CD4-positive, alpha-beta T cell (primary cell): ENCODE results near the gene ADAMTS7. TPM values are rescaled to one million over a fixed set of nuclear protein-coding genes. Genes with fewer than 3 reads are reported as not detected.
"Not testable (repeated sequence)": the region's sequence is repeated elsewhere in the genome, so short reads cannot be mapped to it uniquely, and the experiment has no call there.

Source experiments
- ATAC-seq: fragments of 200-7000 bp; cut with Tn5 transposase; one replicate; pipeline ENCODE4 v1.10.0; 2022; ENCODE audit warnings: mild to moderate bottlenecking; ENCODE audit not compliant: poor library complexity
- CTCF ChIA-PET: fragments of 350-600 bp; sonication (Branson Sonifier 250); formaldehyde crosslinking; loops from one replicate; lab custom pipeline; 2021; ENCODE audit warnings: antibody characterized with exemption, inconsistent platforms; lab: Charles Lee
- POLR2A ChIA-PET: fragments of 350-600 bp; sonication (Branson Sonifier 250); formaldehyde crosslinking; loops from one replicate; lab custom pipeline; 2021; ENCODE audit warnings: antibody characterized with exemption, inconsistent platforms; lab: Charles Lee
- DNase-seq, 14 experiments: peaks; one replicate each; pipeline ENCODE4 v3.0.0-alpha.2; 2013 to 2020; ENCODE audit warnings: mixed read lengths in 2 of 14
- H3K27ac ChIP-seq, 2 donors: one replicate each; pipeline versions ENCODE4 v1.5.1 to v1.7.0; 2013; ENCODE audit warnings: low read length in 2 of 2, low read depth in 1 of 2, mild to moderate bottlenecking in 1 of 2
- H3K27me3 ChIP-seq, 2 experiments: 1 replicate in 1 of 2; 2 replicates in 1 of 2; pipeline versions ENCODE4 v1.6.1 to v1.7.0; 2013; ENCODE audit warnings: low read length in 2 of 2, control low read depth in 1 of 2, mild to moderate bottlenecking in 1 of 2, moderate library complexity in 1 of 2; ENCODE audit not compliant: insufficient read depth in 2 of 2, control insufficient read depth in 1 of 2
- H3K36me3 ChIP-seq: one replicate; pipeline ENCODE4 v1.6.1; 2013; ENCODE audit warnings: low read length, control low read depth; ENCODE audit not compliant: insufficient read depth
- H3K4me1 ChIP-seq: one replicate; pipeline ENCODE4 v1.6.1; 2013; ENCODE audit warnings: low read length, control low read depth; ENCODE audit not compliant: insufficient read depth
- H3K4me3 ChIP-seq: one replicate; pipeline ENCODE4 v1.5.1; 2013; ENCODE audit warnings: mild to moderate bottlenecking, low read length, moderate library complexity
- H3K9me3 ChIP-seq, 2 experiments: 1 replicate in 1 of 2; 2 replicates in 1 of 2; pipeline versions ENCODE4 v1.6.1 to v1.7.0; 2013; ENCODE audit warnings: low read length in 2 of 2, mild to moderate bottlenecking in 2 of 2, control low read depth in 1 of 2, moderate library complexity in 1 of 2; ENCODE audit not compliant: control insufficient read depth in 1 of 2, insufficient read depth in 1 of 2
- H3K27ac Mint-ChIP-seq: one replicate; pipeline ENCODE4 v1.8.0; 2020; ENCODE audit warnings: mixed read lengths
- H3K27me3 Mint-ChIP-seq: one replicate; pipeline ENCODE4 v1.8.0; 2021; ENCODE audit warnings: mixed read lengths
- H3K36me3 Mint-ChIP-seq: one replicate; pipeline ENCODE4 v1.8.0; 2021; ENCODE audit warnings: low read depth, mixed read lengths
- H3K4me1 Mint-ChIP-seq: one replicate; pipeline ENCODE4 v1.8.0; 2021; ENCODE audit warnings: low read depth, mixed read lengths
- H3K4me3 Mint-ChIP-seq: one replicate; pipeline ENCODE4 v1.8.0; 2020; ENCODE audit warnings: mild to moderate bottlenecking, mixed read lengths
- H3K9me3 Mint-ChIP-seq: one replicate; pipeline ENCODE4 v1.8.0; 2020; ENCODE audit warnings: mixed read lengths
- intact Hi-C, 2 experiments: fragments of 100-400 bp; cut with DNase I in 1 of 2; cut with micrococcal nuclease in 1 of 2; formaldehyde crosslinking; loops; one replicate each; pipeline versions ENCODE4 v1.15.1 to v1.9.0; 2023 to 2025; cut with DNase I, micrococcal nuclease
- total RNA-seq, 174 experiments: library from RNA in 2 of 174; stranded (reverse) in 2 of 174; gene quantifications; one replicate each; pipeline ENCODE4 v1.2.3 and lab custom pipeline; 2021 to 2026
- TF ChIP-seq, protein P1 (sequence below): fragments of 200-600 bp; IDR thresholded peaks from one replicate; pipeline ENCODE4 v1.8.0; 2022; ENCODE audit warnings: antibody characterized with exemption, mild to moderate bottlenecking

Gene ADAMTS7
- total RNA-seq, 2 experiments from 2014 or later: 0.11 to 0.30 TPM

DNA sequence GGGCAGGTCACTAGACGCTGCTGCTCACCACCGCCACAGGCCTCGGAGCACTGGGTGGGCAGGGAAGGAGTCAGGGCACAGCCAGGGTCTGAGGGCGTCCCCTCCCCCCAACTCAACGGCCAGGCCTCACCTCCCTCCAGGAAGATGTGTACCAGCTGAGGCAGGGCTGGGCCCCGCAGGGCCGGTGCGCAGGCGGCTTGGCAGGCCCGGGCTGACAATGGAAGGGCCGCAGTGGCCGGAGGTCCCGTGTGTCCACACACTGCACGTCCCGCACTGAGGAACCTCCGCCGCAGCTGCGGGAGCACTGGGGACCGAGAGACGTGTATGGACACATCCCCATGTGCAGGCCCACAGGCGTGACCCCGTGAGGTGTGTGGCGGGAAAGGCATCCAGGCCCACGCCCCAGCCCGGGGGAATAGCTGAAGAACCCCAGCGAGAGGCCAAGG is 47.4 kb downstream of the ADAMTS7 start:
- POLR2A ChIA-PET: no interaction called here
- Histone ChIP-seq H3K36me3 (no peaks in the 10 kb centered on the region), H3K27ac (no peak overlapping the region), H3K4me3 (no peak overlapping the region), H3K4me1 (peaks cover 25% of the 10 kb centered on the region), H3K27me3 (no peaks in the 10 kb centered on the region), H3K9me3 (no peaks in the 10 kb centered on the region)
- DNase-seq: no peak
- Mint-ChIP-seq H3K4me3 (no peak overlapping the region), H3K36me3 (no peaks in the 10 kb centered on the region), H3K27ac (no peak overlapping the region), H3K4me1 (peaks cover 17% of the 10 kb centered on the region), H3K27me3 (no peaks in the 10 kb centered on the region), H3K9me3 (no peaks in the 10 kb centered on the region)
- ATAC-seq: no peak
- CTCF ChIA-PET: no interaction called here
- intact Hi-C loops: loop anchor here in 1 of 2 experiments (5.0 kb wide), 1 partner anchor 108 kb away; the partner anchor contains the start of gene MORF4L1
- TF ChIP-seq, protein P1, sequence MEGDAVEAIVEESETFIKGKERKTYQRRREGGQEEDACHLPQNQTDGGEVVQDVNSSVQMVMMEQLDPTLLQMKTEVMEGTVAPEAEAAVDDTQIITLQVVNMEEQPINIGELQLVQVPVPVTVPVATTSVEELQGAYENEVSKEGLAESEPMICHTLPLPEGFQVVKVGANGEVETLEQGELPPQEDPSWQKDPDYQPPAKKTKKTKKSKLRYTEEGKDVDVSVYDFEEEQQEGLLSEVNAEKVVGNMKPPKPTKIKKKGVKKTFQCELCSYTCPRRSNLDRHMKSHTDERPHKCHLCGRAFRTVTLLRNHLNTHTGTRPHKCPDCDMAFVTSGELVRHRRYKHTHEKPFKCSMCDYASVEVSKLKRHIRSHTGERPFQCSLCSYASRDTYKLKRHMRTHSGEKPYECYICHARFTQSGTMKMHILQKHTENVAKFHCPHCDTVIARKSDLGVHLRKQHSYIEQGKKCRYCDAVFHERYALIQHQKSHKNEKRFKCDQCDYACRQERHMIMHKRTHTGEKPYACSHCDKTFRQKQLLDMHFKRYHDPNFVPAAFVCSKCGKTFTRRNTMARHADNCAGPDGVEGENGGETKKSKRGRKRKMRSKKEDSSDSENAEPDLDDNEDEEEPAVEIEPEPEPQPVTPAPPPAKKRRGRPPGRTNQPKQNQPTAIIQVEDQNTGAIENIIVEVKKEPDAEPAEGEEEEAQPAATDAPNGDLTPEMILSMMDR: no peak

DNA sequence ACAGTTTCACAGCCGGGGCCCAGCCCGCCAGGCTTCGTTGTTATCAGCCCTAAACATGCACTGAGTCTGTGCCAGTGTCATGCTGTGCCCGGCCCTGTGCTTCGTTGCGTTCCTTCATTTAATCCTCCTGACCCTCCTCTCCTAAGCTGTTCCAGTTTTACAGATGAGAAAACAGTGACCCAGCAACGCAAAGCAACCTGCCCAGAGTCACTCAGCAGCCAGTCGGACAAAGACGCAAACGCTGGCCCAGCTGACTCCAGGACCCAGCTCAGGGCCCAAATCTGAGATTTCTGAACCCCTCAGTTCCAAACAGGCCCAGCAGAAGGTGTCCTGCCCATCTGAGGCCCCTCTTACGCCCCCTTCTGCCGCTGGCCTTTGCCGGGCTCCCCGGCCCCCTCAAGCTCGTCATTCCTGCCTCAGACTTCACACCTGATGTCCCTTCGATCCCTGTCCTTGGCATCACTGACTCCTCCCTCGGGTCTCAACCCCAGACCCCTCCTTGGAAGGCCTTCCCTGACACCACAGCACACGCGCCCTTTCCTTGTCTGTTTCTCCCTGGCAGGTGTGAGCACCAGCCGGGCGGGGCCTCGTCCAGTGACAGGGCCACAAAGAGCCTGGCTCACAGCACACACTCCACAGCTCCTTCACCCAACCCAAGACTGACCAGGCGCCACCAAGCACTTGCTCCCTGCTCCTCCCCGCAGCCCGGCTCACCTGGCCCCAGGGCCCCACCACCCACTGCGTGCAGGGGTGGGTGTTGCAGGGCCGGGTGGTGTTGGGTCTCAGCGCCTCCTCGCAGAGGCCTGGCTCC is 48.1 kb downstream of the ADAMTS7 start:
- Histone ChIP-seq H3K9me3 (no peaks in the 10 kb centered on the region), H3K4me3 (no peak overlapping the region), H3K27ac (no peak overlapping the region), H3K27me3 (no peaks in the 10 kb centered on the region), H3K4me1 (peaks cover 25% of the 10 kb centered on the region), H3K36me3 (no peaks in the 10 kb centered on the region)
- Mint-ChIP-seq H3K27me3 (no peaks in the 10 kb centered on the region), H3K27ac (peak overlapping the region; percentile 33), H3K4me3 (no peak overlapping the region), H3K9me3 (no peaks in the 10 kb centered on the region), H3K36me3 (no peaks in the 10 kb centered on the region), H3K4me1 (peaks cover 17% of the 10 kb centered on the region)
- DNase-seq (no peak), ATAC-seq (no peak)
- ChIA-PET CTCF (no interaction called here), POLR2A (no interaction called here)
- TF ChIP-seq, protein P1: no peak
- intact Hi-C loops: loop anchor here in 1 of 2 experiments (5.0 kb wide), 1 partner anchor 109 kb away; the partner anchor contains the start of gene MORF4L1

DNA sequence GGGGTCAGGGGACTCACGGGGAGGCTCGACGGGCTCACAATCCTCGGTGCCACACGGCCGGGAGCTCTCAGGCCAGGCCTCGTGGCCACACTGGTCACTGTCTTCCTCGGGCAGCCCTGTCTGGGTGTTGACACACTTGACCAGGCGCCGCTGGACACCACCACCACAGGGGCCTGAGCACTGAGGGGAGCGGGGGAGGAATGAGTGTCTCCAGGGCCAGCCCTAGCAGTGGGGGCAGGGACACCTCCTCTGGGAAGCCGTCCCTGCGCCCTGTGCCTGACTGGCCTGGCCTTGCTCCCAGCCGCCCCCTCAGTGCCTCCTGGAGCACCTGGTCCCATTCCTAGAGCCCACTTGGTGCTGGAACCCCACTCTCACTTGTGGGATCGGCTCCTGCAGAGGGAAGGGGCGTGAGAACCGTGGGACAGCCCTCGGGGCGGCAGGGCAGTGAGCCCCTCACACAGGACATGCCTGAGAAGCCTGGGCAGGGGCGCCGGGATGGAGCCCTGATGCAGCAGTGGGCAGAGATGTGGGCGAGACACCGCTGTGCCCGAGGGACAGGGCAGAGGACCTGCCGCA is 48.8 kb downstream of the ADAMTS7 start:
- H3K27me3 ChIP-seq, H3K27ac ChIP-seq, DNase-seq, ATAC-seq, H3K4me3 ChIP-seq, H3K9me3 ChIP-seq, H3K4me3 Mint-ChIP-seq, H3K36me3 Mint-ChIP-seq, H3K27me3 Mint-ChIP-seq, CTCF ChIA-PET, H3K9me3 Mint-ChIP-seq, H3K36me3 ChIP-seq: not testable (repeated sequence)
- POLR2A ChIA-PET: interaction anchor here (2.1 kb wide), 1 partner anchor 111 kb away, joined by 13 read pairs; the partner anchor contains the start of gene MORF4L1
- H3K27ac Mint-ChIP-seq: peak overlapping the region; percentile 86
- H3K4me1 Mint-ChIP-seq: peaks cover 17% of the 10 kb centered on the region
- intact Hi-C loops: loop anchor here in 1 of 2 experiments (5.0 kb wide), 1 partner anchor 110 kb away; the partner anchor contains the start of gene MORF4L1
- peaks cover 28% of the 10 kb centered on the region for H3K4me1 ChIP-seq
